GM12872 (cell line): ENCODE measurements around the gene PRRT1.

Experiments used
- TF ChIP-seq, protein P1 (sequence below): IDR thresholded peaks from 3 replicates; pipeline ENCODE4 v1.5.1; 2011; ENCODE audit warnings: low read depth, mild to moderate bottlenecking, low read length, moderate library complexity; ENCODE audit not compliant: insufficient read depth

Gene PRRT1

GRCh38 chr6:32131439-32131948 lies 20.2 kb downstream of the PRRT1 start:
- TF ChIP-seq, protein P1, sequence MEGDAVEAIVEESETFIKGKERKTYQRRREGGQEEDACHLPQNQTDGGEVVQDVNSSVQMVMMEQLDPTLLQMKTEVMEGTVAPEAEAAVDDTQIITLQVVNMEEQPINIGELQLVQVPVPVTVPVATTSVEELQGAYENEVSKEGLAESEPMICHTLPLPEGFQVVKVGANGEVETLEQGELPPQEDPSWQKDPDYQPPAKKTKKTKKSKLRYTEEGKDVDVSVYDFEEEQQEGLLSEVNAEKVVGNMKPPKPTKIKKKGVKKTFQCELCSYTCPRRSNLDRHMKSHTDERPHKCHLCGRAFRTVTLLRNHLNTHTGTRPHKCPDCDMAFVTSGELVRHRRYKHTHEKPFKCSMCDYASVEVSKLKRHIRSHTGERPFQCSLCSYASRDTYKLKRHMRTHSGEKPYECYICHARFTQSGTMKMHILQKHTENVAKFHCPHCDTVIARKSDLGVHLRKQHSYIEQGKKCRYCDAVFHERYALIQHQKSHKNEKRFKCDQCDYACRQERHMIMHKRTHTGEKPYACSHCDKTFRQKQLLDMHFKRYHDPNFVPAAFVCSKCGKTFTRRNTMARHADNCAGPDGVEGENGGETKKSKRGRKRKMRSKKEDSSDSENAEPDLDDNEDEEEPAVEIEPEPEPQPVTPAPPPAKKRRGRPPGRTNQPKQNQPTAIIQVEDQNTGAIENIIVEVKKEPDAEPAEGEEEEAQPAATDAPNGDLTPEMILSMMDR, result no peak

GRCh38 chr6:32129297-32130088 lies 22.2 kb downstream of the PRRT1 start:
- TF ChIP-seq, protein P1, result no peak

GRCh38 chr6:32128751-32129296 lies 22.9 kb downstream of the PRRT1 start:
- TF ChIP-seq, protein P1, result no peak

DNA sequence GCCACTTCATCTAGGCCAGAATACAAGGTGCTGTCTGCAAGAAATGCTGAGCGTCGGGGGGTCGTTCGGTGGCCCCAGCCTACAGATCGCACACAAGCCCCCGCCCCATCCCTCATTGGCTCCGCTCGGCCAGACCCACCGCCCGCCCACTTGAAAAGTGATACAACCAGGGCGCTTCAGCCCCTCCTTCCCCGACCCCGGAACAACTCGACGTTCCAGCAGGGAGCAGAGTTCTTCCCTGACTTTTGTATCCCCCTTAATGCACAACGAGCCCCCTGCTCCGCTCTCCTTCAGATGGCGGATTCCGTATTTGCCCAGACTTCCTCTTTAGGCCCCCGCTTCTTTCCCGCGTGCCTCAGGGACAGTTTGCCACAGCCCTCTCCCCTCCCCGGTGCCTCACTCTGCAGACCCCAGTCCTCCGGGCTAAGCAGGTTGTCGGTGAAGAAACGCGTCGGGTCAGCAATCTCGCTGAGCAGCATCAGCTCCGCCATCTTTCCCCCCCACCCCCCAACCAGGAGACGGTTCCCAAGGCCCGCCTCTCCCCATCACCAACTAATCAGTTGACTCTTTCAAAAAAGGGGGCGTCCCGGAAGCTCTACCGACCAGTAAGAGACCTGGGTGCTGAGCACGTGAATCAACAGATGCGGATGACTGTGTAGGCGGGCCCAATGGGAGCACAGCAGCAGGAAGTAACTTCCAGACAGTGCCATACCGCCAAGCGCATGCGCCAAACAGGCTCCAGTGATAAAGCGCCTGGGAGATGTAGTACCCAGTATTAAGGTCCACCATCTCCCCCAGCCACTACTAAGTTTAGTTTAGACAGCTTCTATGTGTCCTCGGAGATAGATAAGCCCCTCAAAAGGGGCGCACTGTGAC lies 23.8 kb downstream of the PRRT1 start, which contains the start of gene ATF6B:
ATF6B (minus strand) TSS at position 530 of the 876 bp plus-strand sequence; CDS start at position 491, 39 bp downstream.
- TF ChIP-seq, protein P1, result no peak

GRCh38 chr6:32127409-32127716 lies 24.4 kb downstream of the PRRT1 start:
- TF ChIP-seq, protein P1, result no peak

GRCh38 chr6:32126880-32127279 lies 24.9 kb downstream of the PRRT1 start:
- TF ChIP-seq, protein P1, result no peak

DNA sequence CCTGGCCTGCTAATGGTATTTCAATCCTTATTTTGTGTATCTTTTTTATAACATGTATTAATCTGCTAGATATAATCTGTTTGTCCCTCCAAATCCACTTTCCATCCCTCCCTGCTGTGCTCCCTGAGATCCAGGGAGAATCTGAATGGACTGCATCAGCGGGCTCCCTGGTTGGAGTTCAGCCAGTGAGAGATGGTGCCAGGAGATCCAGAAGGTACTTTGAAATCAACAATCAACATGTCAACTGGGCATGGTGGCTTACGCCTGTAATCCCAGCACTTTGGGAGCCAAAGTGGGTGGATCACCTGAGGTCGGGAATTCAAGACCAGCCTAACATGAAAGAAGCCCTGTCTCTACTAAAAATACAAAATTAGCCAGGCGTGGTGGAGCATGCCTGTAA lies 28.1 kb downstream of the PRRT1 start:
- TF ChIP-seq, protein P1, result no peak
